GM21447 (cell line): Measurements from ENCODE around the gene PRR33.

ENCODE experiments used
- ATAC-seq: cut with Tn5 transposase; IDR thresholded peaks from one replicate; pipeline ENCODE4 v1.9.1; 2021; ENCODE audit not compliant: unreplicated experiment

PRR33 gene

DNA sequence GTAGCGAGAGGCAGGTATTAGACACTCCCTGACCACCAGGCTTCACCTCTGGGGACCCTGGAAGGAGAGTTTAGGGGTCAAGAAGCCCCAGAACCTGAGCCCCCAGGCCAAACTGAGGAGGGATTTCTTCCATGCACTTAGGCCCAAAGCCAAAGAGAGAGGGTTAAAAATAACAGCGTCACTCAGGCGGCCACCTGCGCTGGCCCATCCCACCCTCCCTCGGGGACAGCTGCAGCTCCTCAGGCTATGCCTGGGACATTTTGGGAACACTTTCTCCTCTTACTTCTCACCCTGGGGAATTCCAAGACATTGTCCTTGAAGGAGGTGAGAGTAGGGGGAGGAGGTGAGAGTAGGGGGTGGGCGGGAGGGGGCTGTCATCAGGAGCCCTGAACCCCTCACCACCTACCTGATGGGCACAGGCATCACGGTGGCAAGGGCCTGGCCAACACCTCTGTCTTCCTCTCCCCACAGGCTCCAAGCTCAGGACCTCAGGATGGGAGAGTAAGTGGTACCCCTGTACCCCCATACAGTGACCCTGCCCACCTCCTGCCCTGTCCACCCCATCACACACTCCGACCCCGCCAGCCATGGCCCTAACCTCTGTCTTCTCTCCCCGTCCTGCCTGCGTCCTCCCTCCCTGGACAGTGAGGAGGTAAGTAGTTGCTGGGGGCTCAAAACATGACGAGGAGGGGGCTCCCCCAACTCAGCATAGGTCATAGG, 52.3 kb downstream of the PRR33 start:
- no peak for ATAC-seq

DNA sequence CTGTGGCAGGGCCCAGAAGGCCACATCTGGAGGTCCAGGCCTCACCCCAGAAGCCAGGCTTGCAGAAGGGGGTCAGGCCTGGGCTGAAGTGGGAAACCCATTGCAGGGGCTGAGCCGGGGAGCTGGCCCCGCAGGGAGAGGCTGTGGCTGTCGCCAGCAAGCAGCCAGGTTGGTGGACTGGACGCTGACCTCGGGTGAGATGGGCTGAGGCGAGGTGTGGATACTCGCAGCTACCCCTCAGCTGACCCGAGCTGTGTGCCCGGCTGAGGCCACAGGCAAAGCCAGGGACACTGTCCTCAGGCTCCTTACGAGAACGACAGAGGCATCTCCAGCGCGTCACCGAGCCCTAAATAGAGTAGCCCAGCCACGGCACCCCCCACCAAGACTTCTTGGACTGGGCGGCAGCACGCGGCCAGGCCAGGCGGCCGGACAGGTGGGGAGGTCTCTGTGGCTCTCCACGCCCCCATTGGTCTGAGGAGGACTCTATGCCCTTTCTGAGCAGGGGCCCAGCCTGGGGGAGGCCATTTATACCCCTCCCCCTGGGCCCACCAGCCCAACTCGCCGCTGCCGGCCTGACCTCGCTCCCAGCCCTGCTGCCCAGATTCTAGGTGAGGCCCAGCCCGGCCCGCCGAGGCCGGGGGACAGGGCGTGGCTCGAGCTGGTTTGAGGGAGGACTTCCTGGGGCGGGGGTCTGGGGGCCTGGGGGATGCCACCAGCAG, 53.1 kb downstream of the PRR33 start, which contains the start of gene TNNI2:
Gene TNNI2, plus strand, starts transcription at position 556 of the 719 bp plus-strand sequence. CDS start 716 bp downstream, outside the sequence.
- no peak for ATAC-seq
